ENCODE measurements around the gene ZNF750. TPM values are rescaled to one million over a fixed set of nuclear protein-coding genes. Genes with fewer than 3 reads are reported as not detected.

ZNF750 gene
- total and polyA plus RNA-seq, 2 of the 13 experiments (the other 11 are each of a cell fraction or from before 2014, with no cell fraction given), result not detected

GRCh38 chr17:82868715-82869131 is 28.9 kb upstream of the ZNF750 start (continued):
- TF ChIP-seq, protein P1, sequence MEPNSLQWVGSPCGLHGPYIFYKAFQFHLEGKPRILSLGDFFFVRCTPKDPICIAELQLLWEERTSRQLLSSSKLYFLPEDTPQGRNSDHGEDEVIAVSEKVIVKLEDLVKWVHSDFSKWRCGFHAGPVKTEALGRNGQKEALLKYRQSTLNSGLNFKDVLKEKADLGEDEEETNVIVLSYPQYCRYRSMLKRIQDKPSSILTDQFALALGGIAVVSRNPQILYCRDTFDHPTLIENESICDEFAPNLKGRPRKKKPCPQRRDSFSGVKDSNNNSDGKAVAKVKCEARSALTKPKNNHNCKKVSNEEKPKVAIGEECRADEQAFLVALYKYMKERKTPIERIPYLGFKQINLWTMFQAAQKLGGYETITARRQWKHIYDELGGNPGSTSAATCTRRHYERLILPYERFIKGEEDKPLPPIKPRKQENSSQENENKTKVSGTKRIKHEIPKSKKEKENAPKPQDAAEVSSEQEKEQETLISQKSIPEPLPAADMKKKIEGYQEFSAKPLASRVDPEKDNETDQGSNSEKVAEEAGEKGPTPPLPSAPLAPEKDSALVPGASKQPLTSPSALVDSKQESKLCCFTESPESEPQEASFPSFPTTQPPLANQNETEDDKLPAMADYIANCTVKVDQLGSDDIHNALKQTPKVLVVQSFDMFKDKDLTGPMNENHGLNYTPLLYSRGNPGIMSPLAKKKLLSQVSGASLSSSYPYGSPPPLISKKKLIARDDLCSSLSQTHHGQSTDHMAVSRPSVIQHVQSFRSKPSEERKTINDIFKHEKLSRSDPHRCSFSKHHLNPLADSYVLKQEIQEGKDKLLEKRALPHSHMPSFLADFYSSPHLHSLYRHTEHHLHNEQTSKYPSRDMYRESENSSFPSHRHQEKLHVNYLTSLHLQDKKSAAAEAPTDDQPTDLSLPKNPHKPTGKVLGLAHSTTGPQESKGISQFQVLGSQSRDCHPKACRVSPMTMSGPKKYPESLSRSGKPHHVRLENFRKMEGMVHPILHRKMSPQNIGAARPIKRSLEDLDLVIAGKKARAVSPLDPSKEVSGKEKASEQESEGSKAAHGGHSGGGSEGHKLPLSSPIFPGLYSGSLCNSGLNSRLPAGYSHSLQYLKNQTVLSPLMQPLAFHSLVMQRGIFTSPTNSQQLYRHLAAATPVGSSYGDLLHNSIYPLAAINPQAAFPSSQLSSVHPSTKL (CRISPR knock-in tag; IDR thresholded peaks at IDR 0.05), result no peak
- no peak for TF ChIP-seq ZNF780A (CRISPR knock-in tag; IDR thresholded peaks at IDR 0.05)
- TF ChIP-seq TBP (CRISPR knock-in tag; IDR thresholded peaks at IDR 0.05), result no peak

GRCh38 chr17:82867763-82868325 is 28.0 kb upstream of the ZNF750 start:
- WGBS (ENCODE audit: low lambda C conversion rate), result 95% methylated on average over 18 of the region's 18 CpGs
- no peak overlapping the region for H3K4me3 ChIP-seq (replicated peaks in 1 of 3; ENCODE audit: insufficient read depth in 1 of 3, low read depth in 2 of 3, low read length in 3 of 3)
- H3K4me1 ChIP-seq (ENCODE audit: insufficient read depth, low read length), result no peaks in the 10 kb centered on the region
- no peak overlapping the region for H3K9ac ChIP-seq (ENCODE audit: insufficient read depth, low read depth, low read length)
- no peaks in the 10 kb centered on the region for H3K79me2 ChIP-seq (ENCODE audit: insufficient read depth, low read length)
- no peak overlapping the region for H3K4me2 ChIP-seq (ENCODE audit: low read depth, low read length)
- no peaks in the 10 kb centered on the region for H3K27me3 ChIP-seq (ENCODE audit: control insufficient read depth in 1 of 2, insufficient read depth in 2 of 2, low read length in 2 of 2)
- H2AFZ ChIP-seq (ENCODE audit: low read length), result no peak overlapping the region
- DNase-seq (ENCODE audit: low spot score), result no peak
- intact Hi-C loops (cut with micrococcal nuclease; ENCODE audit: unreplicated experiment), result no loop called here
- no peaks in the 10 kb centered on the region for H4K20me1 ChIP-seq (ENCODE audit: insufficient read depth, low read length)
- FAIRE-seq, result no peak
- ChIA-PET POLR2A (no interaction called here), CTCF (ENCODE audit: low intra/inter-chr PET ratio, low total read pairs) (no interaction called here)
- BruUV-seq (replicated peaks), result no TSS peak
- H3K27ac ChIP-seq (ENCODE audit: extremely low read length, insufficient read depth, low read length), result no peak overlapping the region
- no peak for TF ChIP-seq MIXL1 (CRISPR knock-in tag; IDR thresholded peaks at IDR 0.05)
- TF ChIP-seq ZNF263 (CRISPR knock-in tag; IDR thresholded peaks at IDR 0.05), result 0 out of 2 replicates have a peak, but pooled peaks have one; percentile 34
- in situ Hi-C loops (cut with HindIII; ENCODE audit: extremely low pct_ligation_motif_present, low pct_unique_long_range_greater_than_20kb), result no loop called here
- H3K36me3 ChIP-seq (replicated peaks in 1 of 2; ENCODE audit: control insufficient read depth in 1 of 2, insufficient read depth in 2 of 2, low read length in 2 of 2), result peaks cover 13 to 19% of the 10 kb centered on the region in 2 experiments; a peak in 4 of 5 replicates
- H3K9me3 ChIP-seq (ENCODE audit: low read length), result no peaks in the 10 kb centered on the region
- no peak for ATAC-seq
